GM12872 (cell line): ENCODE data around the gene SETDB1.

Source experiments
- CTCF ChIP-seq: IDR thresholded peaks from 3 replicates; pipeline ENCODE4 v1.5.1; 2011; ENCODE audit warnings: low read depth, mild to moderate bottlenecking, low read length, moderate library complexity; ENCODE audit not compliant: insufficient read depth

Gene SETDB1

GRCh38 chr1:150926097-150926741, at the start of gene SETDB1:
SETDB1 (plus strand) TSS chr1:150926363; CDS start chr1:150927715, 1,352 bp downstream.
- 0 out of 3 replicates have a peak, but pooled peaks have one; percentile 12 for TF ChIP-seq CTCF

GRCh38 chr1:150881331-150882070, 44.7 kb upstream of the SETDB1 start:
- no peak for TF ChIP-seq CTCF

GRCh38 chr1:150887018-150887417, 39.1 kb upstream of the SETDB1 start, which contains the start of gene CTXND2:
CTXND2 (plus strand) TSS chr1:150887136; CDS start chr1:150912315, 25,179 bp downstream.
- TF ChIP-seq CTCF = no peak

GRCh38 chr1:150888727-150889126, 37.4 kb upstream of the SETDB1 start:
- no peak for TF ChIP-seq CTCF

- TF ChIP-seq CTCF = no peak
Observed at GRCh38 chr1:150890033-150890416, 36.1 kb upstream of the SETDB1 start.

- no peak for TF ChIP-seq CTCF
Observed at GRCh38 chr1:150893336-150893913, 32.7 kb upstream of the SETDB1 start.

- TF ChIP-seq CTCF = no peak
Observed at GRCh38 chr1:150895618-150896017, 30.5 kb upstream of the SETDB1 start.
